COLO668 (cell line): ENCODE measurements around the gene GRIN1.

Experiments used
- DNase-seq: peaks from one replicate; lab custom pipeline; 2025; ENCODE audit not compliant: unreplicated experiment; lab: John Stamatoyannopoulos, UW

The GRIN1 gene

GRCh38 chr9:137138722-137139467 is at the start of gene GRIN1:
GRIN1 (plus strand) TSS chr9:137139154; CDS start chr9:137139487, 333 bp downstream.
- no peak for DNase-seq

DNA sequence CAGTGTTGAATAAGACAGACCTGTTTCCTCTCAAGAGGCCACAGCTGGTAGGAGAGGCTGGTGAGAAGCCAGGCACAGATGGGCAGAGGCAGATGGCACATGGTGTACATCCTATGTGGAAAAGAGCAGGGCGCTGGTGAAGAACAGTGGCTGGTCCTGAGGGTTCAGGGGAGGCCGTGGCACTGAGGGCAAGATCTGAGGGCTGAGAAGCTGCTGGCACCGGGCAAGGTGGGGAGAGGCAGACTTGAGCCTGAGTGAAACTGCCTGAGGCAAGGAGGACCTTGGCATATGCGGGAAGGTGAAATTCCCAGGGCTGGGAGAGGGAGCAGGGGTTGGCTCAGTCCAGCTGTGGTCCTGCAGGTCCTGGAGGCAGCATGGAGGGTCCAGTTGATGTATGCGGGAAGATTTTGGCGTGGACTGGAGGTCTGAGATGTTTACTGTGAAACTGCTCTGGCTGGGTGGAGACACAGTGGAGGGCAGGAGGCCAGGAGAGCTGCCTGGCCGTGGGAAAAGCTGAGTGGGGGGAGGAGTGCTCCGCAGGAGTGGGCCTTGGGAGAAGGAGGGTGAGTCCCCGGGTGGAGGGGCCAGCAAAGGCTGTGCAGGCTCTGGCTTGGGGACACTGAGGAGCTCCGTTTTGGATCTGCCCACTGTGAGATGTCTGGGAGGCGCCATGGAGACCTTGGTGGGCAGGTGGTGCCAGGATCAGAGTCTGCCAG is 49.6 kb upstream of the GRIN1 start:
- DNase-seq = no peak

DNA sequence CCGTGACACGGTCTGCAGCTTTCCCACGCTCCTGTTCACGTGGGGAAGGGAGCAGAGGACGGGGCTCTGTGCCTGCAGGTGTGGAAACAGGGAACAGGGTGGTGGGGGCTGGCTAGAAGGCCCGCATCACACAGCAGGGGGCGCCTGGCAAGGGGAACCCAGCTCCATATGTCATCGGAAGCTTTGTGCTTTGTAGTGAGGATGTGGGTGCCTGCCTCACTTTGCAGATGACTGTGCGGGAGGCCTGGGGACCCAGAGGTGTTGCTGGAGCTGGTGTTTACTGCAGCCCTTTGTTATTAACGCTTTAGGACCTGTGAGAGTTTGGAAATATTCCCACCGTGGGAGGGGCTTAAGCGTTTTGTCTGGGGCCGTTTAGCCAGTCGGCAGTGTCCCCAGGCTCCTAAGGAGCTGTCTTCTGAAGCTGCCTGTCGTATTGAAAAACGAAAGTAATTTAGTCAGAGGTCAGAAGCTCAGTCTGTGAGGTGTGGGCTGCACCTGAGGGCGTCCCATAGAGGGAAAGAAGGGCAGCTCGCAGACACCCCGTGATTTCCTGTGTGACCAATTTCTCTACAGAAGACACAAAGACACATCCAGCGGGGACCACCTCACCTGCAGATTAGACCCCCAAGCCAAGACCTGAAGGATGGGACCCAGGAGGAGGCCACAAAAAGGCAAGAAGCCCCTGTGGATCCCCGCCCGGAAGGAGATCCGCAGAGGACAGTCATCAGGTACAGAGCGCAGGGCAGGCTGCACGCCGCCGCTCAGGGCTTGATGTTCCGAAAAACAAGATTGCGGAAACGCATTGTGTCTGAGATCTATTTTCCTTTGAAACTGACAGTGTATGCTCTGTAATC is 43.1 kb upstream of the GRIN1 start:
- no peak for DNase-seq

DNA sequence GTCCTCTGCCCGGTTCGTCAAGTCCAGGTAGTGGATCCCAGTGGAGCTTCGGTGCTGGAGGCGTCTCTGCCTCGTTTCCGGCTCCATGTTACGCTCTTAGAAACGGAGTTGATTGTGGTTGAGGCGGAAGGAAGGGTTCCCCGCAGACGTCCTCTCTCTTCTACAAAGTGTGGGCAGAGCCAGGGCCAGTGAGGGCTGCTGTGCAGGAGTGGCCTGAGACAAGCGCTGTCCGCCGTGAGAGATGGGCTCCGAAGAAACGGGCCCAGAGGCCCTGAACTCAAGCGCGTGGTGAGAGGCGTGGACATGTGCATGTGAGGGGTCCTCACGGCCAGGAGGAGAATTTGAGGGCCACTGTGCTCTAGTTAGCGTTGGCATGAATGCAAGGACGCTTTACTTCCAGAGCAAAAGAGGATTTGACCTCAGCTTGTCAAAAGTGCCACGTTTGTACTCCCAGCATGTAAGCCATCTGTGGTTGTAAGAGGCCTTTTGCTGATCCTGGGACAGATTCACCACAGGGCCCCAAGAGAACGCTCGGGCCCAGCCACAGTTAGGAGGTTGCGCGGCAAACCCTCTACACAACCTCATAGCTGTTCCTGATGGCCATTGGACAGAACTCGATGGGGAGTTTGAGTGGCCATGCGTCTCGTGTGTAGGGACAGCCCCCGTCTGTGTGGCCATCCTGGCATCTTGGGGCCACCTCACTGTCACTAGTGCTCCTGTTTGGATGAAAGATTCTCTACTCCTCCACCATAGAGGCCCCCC is 42.0 kb upstream of the GRIN1 start:
- DNase-seq = no peak

DNA sequence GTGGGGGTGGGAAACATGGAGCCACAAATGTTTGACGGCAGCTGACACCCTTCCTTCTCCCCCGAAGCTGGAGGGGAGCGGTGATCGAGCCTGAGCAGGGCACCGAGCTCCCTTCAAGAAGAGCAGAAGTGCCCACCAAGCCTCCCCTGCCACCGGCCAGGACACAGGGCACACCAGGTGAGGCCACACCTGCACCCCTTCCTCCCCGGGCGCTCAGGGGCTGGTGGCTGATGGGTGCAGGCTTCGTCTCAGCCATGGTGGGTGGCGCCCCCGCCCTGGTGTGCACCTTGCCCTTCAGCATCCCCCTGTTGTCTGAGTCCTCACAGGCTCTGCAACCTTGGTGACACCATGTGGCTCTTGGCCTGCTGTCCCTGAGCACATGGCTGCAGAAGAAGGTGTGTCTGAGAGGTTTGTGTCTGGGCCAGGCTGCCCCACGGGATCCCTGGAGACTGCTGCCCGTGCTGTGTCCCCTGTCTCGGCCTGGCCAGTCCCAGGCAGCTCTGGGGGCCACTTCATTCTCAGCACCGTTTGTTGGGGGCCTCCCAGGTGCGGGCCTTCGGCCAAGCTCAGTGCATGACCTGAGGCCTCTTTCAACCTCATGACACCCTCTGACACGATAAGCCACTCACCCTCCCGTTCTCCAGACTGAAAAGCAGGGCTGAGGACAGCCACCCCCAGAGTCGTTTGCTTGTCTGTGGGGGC is 41.0 kb upstream of the GRIN1 start:
- no peak for DNase-seq

DNA sequence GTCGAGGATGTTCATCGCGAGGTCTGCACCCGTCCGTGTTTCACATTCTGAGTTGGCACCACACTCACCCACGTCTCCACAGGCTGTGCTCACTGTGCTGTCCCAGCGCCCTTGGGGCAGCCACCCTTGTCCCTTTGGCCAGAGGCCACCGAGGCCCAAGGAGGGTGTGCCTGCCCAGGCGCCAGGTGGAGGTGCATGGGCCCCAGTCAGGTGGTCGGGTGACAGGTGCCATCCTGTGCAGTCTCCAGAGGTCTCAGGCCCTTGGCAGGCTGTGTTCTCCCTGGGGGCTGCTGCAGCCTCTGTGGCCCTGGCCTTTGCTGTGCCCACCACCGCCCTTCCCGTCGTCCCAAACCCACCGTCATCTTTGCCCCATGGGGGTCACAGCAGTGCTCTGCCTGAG is 39.7 kb upstream of the GRIN1 start:
- no peak for DNase-seq

- no peak for DNase-seq
These were observed 35.6 kb upstream of the GRIN1 start for GRCh38 chr9:137103206-137103999.

GRCh38 chr9:137105814-137106661 is 32.9 kb upstream of the GRIN1 start:
- no peak for DNase-seq

DNA sequence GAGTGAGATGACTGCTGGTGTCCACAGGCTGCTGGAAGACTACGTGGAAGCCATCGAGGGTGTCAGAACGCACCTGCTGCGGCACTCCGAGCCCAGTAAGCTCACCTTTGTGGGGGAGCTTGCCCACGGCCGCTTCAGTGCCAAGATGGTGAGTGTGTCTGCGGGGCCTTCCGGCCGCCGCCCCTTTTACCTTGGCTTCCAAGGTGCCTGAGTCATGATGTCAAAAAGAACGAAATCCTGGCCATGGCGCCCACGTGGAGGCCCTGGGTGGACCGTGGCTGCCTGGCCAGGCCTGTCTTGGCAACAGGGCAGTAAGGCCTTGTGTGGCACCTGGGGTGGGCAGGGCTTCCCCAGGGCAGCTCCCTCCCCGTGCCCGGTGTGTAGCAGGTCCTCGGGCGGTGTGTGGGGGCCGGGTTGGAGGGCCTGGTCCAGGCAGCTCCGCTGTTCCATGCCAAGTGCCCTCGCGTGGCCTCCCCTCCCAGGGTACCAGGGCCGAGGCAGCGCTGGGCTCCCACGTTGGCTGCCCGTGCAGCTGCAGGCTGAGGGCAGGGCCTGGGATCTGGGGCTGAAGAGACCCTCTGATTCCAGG is 32.2 kb upstream of the GRIN1 start:
- no peak for DNase-seq

DNA sequence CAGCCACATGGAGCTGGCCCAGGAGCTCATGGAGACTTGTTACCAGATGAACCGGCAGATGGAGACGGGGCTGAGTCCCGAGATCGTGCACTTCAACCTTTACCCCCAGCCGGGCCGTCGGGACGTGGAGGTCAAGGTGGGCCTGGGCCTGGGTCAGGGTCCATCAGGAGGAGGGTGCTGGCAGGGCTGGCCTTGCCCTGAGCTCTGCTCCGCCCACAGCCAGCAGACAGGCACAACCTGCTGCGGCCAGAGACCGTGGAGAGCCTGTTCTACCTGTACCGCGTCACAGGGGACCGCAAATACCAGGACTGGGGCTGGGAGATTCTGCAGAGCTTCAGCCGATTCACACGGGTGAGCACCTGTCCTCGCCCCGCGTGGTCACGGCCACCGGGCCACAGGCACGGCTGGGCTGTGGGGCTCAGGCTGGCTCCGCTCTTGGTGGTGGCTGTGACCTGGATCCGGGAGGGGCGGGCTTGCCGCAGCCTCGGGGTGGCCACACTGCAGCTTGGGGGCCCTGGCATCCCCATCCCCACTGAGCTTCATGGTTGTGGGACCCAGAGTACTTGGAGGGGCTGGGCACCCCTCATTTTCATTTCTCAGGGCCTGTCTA is 31.5 kb upstream of the GRIN1 start:
- DNase-seq = no peak

- DNase-seq = no peak
These were observed 31.0 kb upstream of the GRIN1 start for GRCh38 chr9:137107982-137108381.

GRCh38 chr9:137108608-137109249 is 30.2 kb upstream of the GRIN1 start:
- no peak for DNase-seq

DNA sequence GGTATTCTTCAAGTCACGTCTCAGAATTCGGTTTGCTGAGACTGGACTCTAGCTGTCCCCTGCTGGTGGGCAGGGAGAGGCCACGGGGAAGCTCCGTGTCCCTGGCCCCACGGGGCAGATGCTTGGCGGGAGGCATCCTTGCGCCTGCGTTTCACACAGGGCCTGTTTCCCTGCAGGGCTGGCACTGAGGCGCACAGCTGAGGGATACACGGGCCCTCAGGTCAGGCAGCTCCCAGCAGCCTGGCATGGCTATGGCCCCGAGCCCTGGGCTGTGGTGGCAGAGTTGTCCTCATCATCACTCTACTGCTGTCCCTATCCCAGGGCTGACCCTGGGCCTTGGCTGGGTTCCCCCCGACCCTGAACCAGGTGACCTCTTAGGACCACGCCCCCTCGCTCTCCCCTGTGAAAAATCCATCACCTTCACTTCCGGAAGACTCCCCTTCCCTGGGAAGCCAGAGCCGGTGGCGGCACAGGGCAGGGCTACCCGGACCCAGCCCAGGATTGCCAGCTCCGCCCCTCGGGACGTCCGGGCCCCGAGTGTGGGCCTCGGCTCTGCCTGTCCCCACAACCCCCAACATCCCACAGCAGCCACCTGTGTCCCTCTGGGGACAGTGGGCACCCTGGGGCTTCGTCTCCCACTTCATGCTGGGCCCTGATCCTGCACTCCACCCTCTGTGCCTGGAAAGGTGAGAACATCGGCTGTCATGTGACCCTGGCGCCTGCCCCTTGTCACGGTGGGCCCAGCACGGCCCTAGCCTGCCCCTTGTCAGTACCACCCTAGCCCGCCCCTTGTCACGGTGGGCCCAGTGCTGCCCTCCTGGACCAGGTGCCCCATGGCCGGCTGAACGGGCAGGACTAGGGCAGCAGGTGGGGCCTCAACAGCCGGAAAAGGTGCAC is 29.5 kb upstream of the GRIN1 start:
- DNase-seq = no peak

GRCh38 chr9:137110147-137110910 is 28.6 kb upstream of the GRIN1 start:
- DNase-seq = no peak

DNA sequence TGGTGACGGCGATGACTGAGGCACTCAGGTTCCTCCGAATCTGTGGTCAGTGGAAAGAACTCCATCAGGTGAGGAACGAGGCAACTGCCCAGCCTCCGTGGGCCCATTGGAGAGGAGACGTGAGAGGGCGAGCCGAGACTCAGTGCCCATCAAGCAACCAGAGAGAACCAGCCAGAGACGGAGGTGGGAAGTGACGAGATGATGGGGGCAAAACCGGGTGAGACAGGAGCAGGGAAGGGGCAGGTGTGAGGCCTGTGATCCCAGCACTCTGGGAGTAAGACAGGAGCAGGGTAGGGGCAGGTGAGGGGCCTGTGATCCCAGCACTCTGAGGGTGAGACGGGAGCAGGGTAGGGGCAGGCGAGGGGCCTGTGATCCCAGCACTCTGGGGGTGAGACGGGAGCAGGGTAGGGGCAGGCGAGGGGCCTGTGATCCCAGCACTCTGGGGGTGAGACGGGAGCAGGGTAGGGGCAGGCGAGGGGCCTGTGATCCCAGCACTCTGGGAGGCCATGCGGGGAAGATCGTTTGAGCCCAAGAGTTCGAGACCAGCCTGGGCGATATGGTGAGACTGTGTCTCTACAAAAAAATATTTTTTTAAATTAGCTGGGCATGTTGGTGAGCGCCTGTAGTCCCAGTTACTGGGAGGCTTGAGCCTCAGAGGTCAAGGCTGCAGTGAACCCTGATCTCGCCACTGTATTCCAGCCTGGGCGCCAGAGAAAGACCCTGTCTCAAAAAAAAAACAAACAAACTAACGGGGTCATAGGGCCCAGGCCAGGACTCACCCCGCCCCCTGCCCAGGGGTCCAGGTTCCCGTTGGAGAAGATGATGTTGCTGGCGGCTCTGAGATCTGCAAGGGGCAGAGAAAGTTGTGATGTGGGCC is 27.8 kb upstream of the GRIN1 start:
- no peak for DNase-seq
